Rectal smooth muscle tissue (tissue), 1 donor: ENCODE data around the gene INVS.
"Not testable (repeated sequence)": the region's sequence is repeated elsewhere in the genome, so short reads cannot be mapped to it uniquely, and the experiment has no call there.

Source experiments
- H3K27ac ChIP-seq: one replicate; pipeline ENCODE4 v1.7.0; 2013; ENCODE audit warnings: low read depth, low read length, inconsistent platforms
- H3K27me3 ChIP-seq: one replicate; pipeline ENCODE4 v1.7.0; 2013; ENCODE audit warnings: low read length; ENCODE audit not compliant: control insufficient read depth, insufficient read depth
- H3K36me3 ChIP-seq: one replicate; pipeline ENCODE4 v1.7.0; 2013; ENCODE audit warnings: low read length; ENCODE audit not compliant: control insufficient read depth, insufficient read depth
- H3K4me1 ChIP-seq: one replicate; pipeline ENCODE4 v1.7.0; 2013; ENCODE audit warnings: low read length; ENCODE audit not compliant: control insufficient read depth, insufficient read depth
- H3K4me3 ChIP-seq: one replicate; pipeline ENCODE4 v1.7.0; 2013; ENCODE audit warnings: low read length
- H3K9ac ChIP-seq: one replicate; pipeline ENCODE4 v1.7.0; 2013; ENCODE audit warnings: low read length

INVS gene

GRCh38 chr9:100088202-100088601, 10.8 kb upstream of the INVS start:
- no peak overlapping the region for H3K9ac ChIP-seq
- no peak overlapping the region for H3K27ac ChIP-seq
- no peaks in the 10 kb centered on the region for H3K36me3 ChIP-seq
- H3K4me3 ChIP-seq, result no peak overlapping the region
- no peaks in the 10 kb centered on the region for H3K4me1 ChIP-seq
- no peaks in the 10 kb centered on the region for H3K27me3 ChIP-seq

- no peak overlapping the region for H3K4me3 ChIP-seq
- H3K9ac ChIP-seq, result no peak overlapping the region
- no peak overlapping the region for H3K27ac ChIP-seq
- H3K27me3 ChIP-seq, result no peaks in the 10 kb centered on the region
- H3K4me1 ChIP-seq, result no peaks in the 10 kb centered on the region
- H3K36me3 ChIP-seq, result no peaks in the 10 kb centered on the region
Measured at GRCh38 chr9:100090880-100091279, 8.2 kb upstream of the INVS start.

DNA sequence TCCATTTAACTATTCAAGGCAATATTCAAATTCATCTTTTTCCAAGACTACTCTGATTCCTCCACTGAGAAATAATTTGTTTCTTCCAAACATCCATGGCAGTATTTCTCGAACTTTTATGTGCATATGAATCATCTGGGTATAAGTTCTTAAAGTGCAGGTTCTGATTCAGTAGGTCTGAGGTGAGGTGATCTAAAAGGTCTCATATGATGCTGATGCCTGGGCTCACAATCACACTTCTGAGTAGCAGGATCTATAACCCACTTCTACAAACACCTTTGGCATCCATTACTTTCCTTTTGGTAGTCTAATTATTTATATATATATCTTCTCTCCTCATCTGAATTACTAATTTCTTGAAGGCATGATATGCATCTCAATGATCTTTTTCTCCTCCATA, 7.4 kb upstream of the INVS start:
- no peak overlapping the region for H3K9ac ChIP-seq
- no peak overlapping the region for H3K27ac ChIP-seq
- no peaks in the 10 kb centered on the region for H3K36me3 ChIP-seq
- H3K27me3 ChIP-seq, result no peaks in the 10 kb centered on the region
- no peaks in the 10 kb centered on the region for H3K4me1 ChIP-seq
- no peak overlapping the region for H3K4me3 ChIP-seq

- Histone ChIP-seq H3K4me3 (no peak overlapping the region), H3K27ac (no peak overlapping the region), H3K4me1 (no peaks in the 10 kb centered on the region), H3K27me3 (no peaks in the 10 kb centered on the region), H3K9ac (no peak overlapping the region), H3K36me3 (no peaks in the 10 kb centered on the region)
Measured at GRCh38 chr9:100092066-100092465, 7.0 kb upstream of the INVS start.

DNA sequence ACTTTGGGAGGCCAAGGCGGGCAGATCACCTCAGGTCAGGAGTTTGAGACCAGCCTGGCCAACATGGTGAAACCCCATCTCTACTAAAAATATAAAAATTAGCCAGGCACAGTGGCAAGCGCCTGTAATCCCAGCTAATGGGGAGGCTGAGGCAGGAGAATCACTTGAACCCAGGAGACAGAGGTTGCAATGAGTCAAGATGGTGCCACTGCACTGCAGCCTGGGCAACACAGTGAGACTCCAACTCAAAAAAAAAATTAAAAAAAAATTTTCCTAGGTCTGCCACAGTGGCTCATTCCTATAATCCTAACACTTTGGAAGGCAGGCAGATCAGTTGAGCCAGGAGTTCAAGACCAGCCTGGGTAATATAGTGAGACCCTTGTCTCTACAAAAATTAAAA, 4.6 kb upstream of the INVS start:
- not testable (repeated sequence) for H3K27ac ChIP-seq, H3K9ac ChIP-seq, H3K4me1 ChIP-seq

GRCh38 chr9:100096378-100096916, 2.6 kb upstream of the INVS start:
- no peaks in the 10 kb centered on the region for H3K36me3 ChIP-seq
- no peak overlapping the region for H3K9ac ChIP-seq
- H3K4me1 ChIP-seq, result peaks cover 7% of the 10 kb centered on the region
- no peak overlapping the region for H3K4me3 ChIP-seq
- no peaks in the 10 kb centered on the region for H3K27me3 ChIP-seq
- no peak overlapping the region for H3K27ac ChIP-seq

More for the DNA sequence above, 4.6 kb upstream of the INVS start:
- H3K36me3 ChIP-seq, H3K27me3 ChIP-seq, H3K4me3 ChIP-seq: not testable (repeated sequence)

- Histone ChIP-seq H3K4me3 (peak overlapping the region; percentile 97), H3K4me1 (peaks cover 7% of the 10 kb centered on the region), H3K27me3 (no peaks in the 10 kb centered on the region), H3K36me3 (no peaks in the 10 kb centered on the region), H3K27ac (peak overlapping the region; percentile 55), H3K9ac (peak overlapping the region; percentile 74)
Measured at GRCh38 chr9:100098046-100098886, 777 bp upstream of the INVS start.

DNA sequence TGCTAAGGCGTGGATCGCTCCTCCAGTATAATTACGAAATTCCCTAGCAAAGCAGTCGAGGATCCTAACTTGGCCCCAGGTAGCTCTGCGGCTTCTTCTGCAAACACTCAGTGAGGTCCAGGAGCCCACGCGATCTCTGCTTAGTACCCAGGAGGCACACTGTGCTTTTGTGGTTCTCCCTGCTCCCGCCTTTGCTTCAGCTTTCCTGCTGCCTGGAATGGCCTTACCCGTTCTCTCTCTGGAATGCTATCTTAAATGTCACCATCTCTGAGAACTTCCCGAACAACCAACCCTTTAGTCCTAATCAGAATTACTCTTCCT, 639 bp downstream of the INVS start:
- no peaks in the 10 kb centered on the region for H3K27me3 ChIP-seq
- peak overlapping the region; percentile 46 for H3K9ac ChIP-seq
- H3K4me1 ChIP-seq, result peaks cover 7% of the 10 kb centered on the region
- H3K4me3 ChIP-seq, result peak overlapping the region; percentile 97
- H3K36me3 ChIP-seq, result peaks cover 3% of the 10 kb centered on the region
- peak overlapping the region; percentile 86 for H3K27ac ChIP-seq

- Histone ChIP-seq H3K27ac (peak overlapping the region; percentile 86), H3K36me3 (peaks cover 3% of the 10 kb centered on the region), H3K9ac (no peak overlapping the region), H3K4me1 (peaks cover 7% of the 10 kb centered on the region), H3K27me3 (no peaks in the 10 kb centered on the region), H3K4me3 (peak overlapping the region; percentile 97)
Measured at GRCh38 chr9:100100146-100100667, 1.2 kb downstream of the INVS start.

- H3K4me3 ChIP-seq, result no peak overlapping the region
- no peak overlapping the region for H3K27ac ChIP-seq
- no peaks in the 10 kb centered on the region for H3K27me3 ChIP-seq
Measured at GRCh38 chr9:100101608-100102007, 2.6 kb downstream of the INVS start.

DNA sequence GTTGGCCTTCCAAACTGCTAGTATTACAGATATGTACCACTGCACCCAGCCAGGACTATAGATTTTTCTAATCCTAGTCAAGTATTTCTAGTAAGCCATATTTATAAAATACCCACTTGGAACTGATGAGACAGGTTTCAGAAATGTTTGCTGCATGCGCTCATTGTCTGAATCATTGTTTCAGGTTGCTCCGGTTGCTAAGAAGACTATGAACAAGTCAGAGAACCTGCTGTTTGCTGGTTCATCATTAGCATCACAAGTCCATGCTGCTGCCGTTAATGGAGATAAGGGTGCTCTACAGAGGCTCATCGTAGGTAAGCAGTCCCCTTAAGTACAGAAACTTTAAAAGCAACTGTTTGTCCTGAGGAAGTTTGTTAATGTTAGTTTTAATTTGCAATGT, 5.3 kb downstream of the INVS start:
- Histone ChIP-seq H3K4me3 (no peak overlapping the region), H3K9ac (no peak overlapping the region), H3K4me1 (no peaks in the 10 kb centered on the region), H3K27me3 (no peaks in the 10 kb centered on the region), H3K27ac (no peak overlapping the region), H3K36me3 (peaks cover 7% of the 10 kb centered on the region)

More at GRCh38 chr9:100101608-100102007, 2.6 kb downstream of the INVS start:
- Histone ChIP-seq H3K36me3 (peaks cover 7% of the 10 kb centered on the region), H3K9ac (no peak overlapping the region), H3K4me1 (peaks cover 7% of the 10 kb centered on the region)

DNA sequence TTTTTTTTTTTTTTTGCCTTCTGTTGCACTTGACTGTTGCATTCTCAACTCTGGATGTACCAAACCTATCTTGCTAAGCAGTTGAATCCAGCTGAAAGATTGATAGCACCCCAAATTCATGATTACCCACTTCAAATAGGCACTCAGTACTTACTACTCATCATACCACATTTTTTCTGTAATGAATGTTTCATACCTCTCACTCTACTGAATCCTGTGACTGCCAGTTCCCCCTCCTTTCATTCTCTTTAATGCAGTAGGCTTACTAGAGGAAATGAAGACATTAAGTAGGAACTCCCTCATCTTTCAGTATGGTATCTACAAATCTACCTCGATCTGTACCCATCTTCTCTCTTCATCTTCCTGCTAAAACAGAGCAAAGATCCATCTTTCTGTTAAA, 6.8 kb downstream of the INVS start:
- peaks cover 1% of the 10 kb centered on the region for H3K4me1 ChIP-seq
- H3K27me3 ChIP-seq, result no peaks in the 10 kb centered on the region
- H3K9ac ChIP-seq, result no peak overlapping the region
- H3K4me3 ChIP-seq, result no peak overlapping the region
- no peak overlapping the region for H3K27ac ChIP-seq
- H3K36me3 ChIP-seq, result peaks cover 7% of the 10 kb centered on the region

DNA sequence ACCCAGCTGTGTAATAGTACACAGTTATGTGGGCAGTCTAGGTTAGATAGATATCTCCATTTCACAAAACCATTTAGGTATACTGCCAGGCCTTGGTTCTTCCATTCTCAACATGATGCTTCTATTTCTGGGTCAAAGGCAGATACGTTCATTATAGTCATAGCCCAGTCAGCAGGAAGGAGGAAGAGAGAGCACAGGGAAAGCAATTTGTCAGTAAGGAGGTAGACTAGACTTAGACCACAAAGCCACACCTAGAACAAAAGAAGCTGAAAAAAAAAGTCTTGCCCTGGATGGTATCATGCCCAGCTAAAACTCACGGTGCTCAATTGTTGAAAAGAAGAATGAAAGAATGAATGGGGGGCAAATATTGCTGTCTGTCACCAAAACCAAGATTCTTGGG, 7.6 kb downstream of the INVS start:
- H3K4me3 ChIP-seq, result no peak overlapping the region
- H3K36me3 ChIP-seq, result peaks cover 7% of the 10 kb centered on the region
- peaks cover 7% of the 10 kb centered on the region for H3K4me1 ChIP-seq
- H3K27ac ChIP-seq, result no peak overlapping the region
- no peaks in the 10 kb centered on the region for H3K27me3 ChIP-seq
- no peak overlapping the region for H3K9ac ChIP-seq
